ENCODE data around the gene SLC38A6.

SLC38A6 gene

GRCh38 chr14:60981633-60982455, 799 bp downstream of the SLC38A6 start:
- DNase-seq, result no peak

DNA sequence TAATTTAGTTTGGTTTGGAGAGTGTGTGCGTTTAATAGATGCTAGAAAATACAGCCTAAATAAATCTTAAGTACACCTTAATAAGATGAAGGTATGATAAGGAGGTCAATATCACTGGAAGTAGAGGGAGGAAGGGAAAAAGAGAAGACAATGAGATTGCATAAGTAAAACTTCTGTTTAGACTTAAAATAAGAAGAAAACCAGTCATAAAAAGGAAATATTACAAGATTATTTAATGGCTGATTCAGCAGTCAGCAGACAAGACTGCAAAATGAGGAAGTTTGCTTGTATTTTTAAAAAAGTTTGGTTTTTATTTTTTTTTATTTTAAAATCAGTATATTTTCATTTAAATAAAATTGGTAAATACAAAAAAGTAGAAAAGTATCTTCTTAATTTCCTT, 3.2 kb downstream of the SLC38A6 start:
- DNase-seq, result no peak

- DNase-seq, result no peak
Observed at GRCh38 chr14:60986500-60986899, 5.5 kb downstream of the SLC38A6 start.

- no peak for DNase-seq
Observed at GRCh38 chr14:60989599-60989998, 8.6 kb downstream of the SLC38A6 start.

GRCh38 chr14:60998617-60999016, 17.6 kb downstream of the SLC38A6 start:
- no peak for DNase-seq

DNA sequence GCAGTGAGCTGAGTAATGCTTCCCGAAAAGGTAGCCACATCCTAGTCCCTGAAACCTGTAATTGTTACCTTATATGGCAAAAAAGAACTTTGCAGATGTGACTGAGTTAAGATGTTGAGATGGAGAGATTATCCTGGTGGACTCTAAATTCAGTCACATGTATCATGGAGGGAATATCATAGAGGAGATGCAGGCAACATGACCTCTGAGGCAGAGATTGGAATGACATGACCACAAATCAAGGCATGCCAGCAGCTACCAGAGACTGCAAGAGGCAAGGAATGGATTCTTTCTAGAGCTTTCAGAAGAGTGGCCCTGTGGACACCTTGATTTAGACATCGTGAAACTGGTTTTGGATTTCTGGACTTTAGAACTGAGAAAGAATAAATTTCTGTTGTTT, 18.5 kb downstream of the SLC38A6 start:
- DNase-seq, result no peak

DNA sequence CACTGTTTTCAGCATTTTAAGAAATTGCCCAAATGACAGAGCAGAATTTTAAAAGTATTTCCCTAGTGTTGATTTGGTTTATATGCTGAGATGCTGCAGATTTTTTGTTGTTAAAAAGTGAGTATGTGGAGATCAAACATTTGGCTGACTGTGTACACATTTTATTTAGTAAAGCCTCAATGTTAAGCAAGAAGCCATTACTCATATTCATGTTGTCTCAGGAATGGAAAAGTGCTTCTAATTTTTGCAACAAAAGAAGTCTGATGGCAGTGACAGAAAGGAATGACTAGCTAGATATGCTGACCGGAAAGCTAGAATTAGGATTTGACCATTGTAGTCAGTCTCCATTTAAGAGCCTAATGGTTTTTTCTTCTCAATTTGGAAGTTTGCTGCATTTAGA, 22.5 kb downstream of the SLC38A6 start:
- no peak for DNase-seq

GRCh38 chr14:61019537-61019936, 38.5 kb downstream of the SLC38A6 start:
- DNase-seq, result no peak

GRCh38 chr14:61025251-61026223, 44.5 kb downstream of the SLC38A6 start:
- DNase-seq, result peak; percentile 29

DNA sequence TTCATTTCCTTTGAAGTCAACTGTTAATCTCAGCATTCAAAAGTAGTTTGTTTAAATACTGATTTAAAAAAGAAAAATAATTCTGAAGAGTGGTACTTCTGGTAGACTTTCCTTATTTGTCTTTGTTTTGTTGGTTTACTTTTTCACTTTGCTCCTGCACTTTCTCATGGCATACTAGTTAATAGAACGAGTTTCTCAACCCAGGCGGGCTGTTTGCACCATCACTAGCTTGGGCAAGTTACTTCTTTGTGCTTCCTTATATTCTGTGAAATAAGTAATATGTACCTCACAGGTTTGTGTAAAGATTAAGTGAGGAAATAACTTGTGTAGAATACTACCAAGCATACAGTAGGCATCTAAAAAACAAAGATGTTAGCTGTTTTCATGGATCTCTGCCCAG, 45.5 kb downstream of the SLC38A6 start:
- DNase-seq, result no peak

- no peak for DNase-seq
Observed at GRCh38 chr14:61031026-61031425, 50.0 kb downstream of the SLC38A6 start.

GRCh38 chr14:61033054-61033453, 52.0 kb downstream of the SLC38A6 start:
- DNase-seq, result no peak

DNA sequence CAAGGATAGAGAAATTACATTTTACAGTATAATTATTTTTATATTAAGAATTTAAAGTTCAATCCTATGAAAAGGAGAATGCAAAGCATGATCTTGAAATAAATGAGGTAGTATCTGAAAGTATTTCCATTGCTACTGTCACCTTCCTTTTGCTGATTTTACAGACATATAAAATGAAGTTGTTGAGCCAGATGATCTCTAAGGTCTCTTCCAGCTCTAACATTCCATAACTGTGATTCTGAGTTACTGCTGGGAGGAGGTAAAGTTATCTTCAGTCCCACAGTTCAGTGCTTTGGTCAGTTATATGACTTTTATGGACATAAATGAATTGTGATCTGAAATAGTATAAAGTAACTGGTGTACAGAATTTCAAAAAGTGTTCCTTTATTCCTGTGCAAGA, 52.8 kb downstream of the SLC38A6 start:
- DNase-seq, result no peak

GRCh38 chr14:61034416-61035120, 53.5 kb downstream of the SLC38A6 start:
- DNase-seq, result no peak

DNA sequence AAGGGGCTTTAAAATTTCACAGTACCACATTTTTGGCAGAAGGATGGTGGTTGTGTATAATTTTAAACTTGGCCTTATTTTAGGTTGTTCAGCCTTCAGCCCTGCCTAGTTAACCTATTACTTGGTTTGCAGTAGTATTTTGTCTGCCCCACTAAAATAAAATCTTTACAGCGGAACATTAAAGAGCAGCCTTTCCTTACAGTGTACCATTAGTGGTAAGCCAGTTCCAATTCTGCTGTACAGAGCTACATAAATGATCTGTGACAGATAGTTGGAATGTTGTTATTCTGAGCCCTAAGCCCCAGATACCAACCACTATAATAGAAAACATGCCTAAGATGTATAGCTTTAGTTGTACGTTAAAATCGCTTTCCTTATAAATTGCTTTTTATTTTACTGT, 56.2 kb downstream of the SLC38A6 start:
- DNase-seq, result no peak

DNA sequence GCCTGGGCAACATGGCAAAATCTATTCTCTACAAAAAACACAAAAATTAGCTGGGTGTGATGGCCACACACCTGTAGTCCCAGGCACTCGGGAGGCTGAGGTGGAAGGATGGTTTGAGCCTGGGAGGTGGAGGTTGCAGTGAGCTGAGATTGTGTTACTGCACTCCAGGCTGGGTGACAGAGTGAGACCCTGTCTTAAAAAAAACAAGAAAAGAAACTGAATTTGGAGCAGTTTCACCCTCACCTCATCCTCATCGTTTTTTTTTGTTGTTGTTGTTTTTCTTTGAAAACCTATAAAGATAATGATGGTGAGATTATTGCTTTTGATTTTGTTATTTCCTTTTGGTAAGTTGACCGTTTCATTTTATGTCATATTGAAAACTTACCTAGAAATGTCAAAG, 60.7 kb downstream of the SLC38A6 start:
- no peak for DNase-seq

- DNase-seq, result no peak
Observed at GRCh38 chr14:61042220-61042619, 61.2 kb downstream of the SLC38A6 start.

GRCh38 chr14:61043506-61043905, 62.5 kb downstream of the SLC38A6 start:
- DNase-seq, result no peak

DNA sequence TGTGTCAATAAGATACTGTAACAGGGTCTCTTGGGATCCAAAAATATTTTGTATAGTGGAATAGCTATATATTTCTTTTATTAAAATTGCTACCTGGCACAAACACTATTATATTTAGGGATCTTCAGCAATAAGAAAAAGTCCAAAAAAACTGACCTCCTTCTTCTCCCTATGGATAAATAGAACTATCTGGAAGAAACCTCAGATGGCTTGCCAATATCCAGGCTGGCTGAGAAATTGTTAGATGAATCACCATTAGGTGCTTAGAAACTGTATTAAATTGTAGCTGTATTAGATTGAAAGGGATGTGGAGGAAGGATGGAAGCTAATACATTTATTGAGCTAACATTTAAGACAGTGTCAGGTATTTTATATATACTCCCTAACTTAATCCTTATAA, 66.0 kb downstream of the SLC38A6 start:
- no peak for DNase-seq

DNA sequence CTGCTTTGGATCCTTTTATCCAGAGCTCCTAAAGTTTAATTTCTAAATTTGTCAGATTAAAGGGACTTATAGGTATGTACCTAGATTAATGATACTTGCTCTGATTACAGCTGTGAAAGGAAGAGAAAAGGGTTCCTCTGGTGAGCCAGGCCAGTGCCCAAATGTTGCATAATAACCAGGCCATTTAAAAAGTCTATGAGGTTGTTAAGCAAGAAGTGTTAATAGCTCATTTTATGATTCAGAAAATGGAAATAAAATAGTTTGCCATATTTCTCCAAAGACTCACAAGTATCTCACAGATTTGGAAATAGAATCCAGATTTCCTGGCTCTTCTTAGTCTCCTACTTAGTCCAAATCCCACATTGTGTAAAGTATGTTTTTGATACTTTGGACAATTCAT, 67.6 kb downstream of the SLC38A6 start:
- no peak for DNase-seq

DNA sequence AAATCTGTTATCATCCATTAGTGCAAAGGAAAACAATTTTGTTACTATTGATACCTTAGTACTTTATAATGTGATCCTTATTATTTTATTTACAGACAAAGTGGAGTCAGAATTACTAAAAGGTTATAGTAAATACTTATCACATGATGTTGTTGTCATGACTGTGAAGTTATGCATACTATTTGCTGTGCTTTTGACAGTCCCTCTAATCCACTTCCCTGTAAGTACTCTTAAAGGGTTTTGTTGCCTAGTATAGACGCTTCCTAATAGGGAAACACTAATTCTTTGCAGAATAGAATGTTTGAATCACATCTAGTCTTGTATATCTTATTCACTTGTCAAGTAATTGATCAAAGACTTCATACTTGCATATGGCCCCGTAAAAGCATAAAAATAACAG, 69.4 kb downstream of the SLC38A6 start:
- no peak for DNase-seq

DNA sequence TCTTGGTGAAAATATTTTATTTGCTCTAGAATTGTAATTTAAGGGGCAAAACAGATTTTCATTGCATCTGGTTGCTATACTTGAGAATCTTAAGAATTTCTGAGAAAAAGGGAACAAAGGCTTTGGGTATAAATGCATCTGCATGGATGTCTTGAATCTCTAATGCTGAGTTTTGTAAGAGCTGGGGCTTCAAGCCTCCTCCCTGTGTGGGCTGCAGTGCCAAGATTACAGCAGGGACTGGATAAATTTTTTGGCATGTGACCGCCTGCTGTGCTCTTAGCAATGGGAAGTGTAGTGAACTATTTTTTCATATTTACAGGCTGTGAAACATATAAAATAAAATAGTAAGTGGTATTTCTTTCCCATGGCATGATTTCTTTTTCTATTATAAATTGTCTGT, 70.0 kb downstream of the SLC38A6 start:
- no peak for DNase-seq

GRCh38 chr14:61051621-61052020, 70.6 kb downstream of the SLC38A6 start:
- DNase-seq, result no peak
